Measurements from ENCODE around the gene MICAL2. TPM values are rescaled to one million over a fixed set of nuclear protein-coding genes. Genes with fewer than 3 reads are reported as not detected.

MICAL2 gene
- total and polyA plus RNA-seq, 2 of the 8 experiments (the other 6 are each of a cell fraction or from before 2014, with no cell fraction given), result 1.3 to 4.1 TPM

DNA sequence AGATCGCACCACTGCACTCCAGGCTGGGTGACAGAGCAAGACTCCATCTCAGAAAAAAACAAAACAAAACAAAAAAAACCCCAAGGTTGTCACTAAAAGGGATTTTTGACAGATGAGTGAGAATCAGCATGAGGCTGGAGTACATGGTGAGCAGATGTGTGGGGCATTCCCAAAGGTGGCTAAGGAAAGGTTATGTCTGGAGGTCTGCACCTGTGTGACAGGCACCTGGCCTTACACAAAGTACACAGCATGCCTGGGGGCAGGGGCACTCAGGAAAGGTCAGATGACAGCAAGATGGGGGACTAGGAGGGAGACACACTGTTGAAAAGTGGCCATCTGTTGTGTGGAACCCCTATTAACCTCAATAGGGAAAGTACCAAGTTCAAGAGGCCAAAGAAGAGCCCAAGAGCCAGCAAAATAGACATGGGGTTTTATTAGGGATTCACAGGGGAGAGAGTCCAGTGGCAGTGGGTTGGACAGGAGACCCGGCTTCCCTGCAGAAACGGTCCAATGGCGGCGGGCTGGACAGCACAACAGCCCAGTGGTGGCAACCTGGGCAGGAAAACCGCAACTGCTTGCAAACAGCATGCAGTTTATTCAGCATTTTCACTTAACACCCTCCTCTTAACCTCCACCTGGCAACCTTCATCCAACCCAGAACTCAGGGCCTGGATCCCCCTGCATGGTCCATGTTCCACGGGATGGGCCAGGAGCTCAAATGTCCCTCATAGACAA, 101.1 kb downstream of the MICAL2 start:
- H3K36me3 ChIP-seq (ENCODE audit: control insufficient read depth in 2 of 4, insufficient read depth in 4 of 4, low read length in 3 of 4), result no peaks in the 10 kb centered on the region
- CTCF ChIA-PET (ENCODE audit: partially characterized antibody), result interaction anchor here (0.9 to 3.2 kb wide), 6 partner anchors 9 to 164 kb away, joined by 3 to 10 read pairs (median 4); no protein-coding TSS in a partner anchor
- TF ChIP-seq MAFK (IDR thresholded peaks at IDR 0.05; ENCODE audit: low read depth, low read length), result no peak

More for the DNA sequence above, 101.1 kb downstream of the MICAL2 start:
- H3K79me2 ChIP-seq (ENCODE audit: control insufficient read depth in 1 of 2, insufficient read depth in 2 of 2, low read length in 2 of 2), result no peaks in the 10 kb centered on the region
- H2BK12ac ChIP-seq (ENCODE audit: low read depth, low read length), result no peak overlapping the region
- H2AFZ ChIP-seq (ENCODE audit: low read length), result no peak overlapping the region
- no peak overlapping the region for H4K5ac ChIP-seq (ENCODE audit: insufficient read length, low read depth, low read length)
- no peak overlapping the region for H3K4me3 ChIP-seq (ENCODE audit: extremely low read depth in 1 of 4, insufficient read depth in 2 of 4, low read depth in 3 of 4, low read length in 4 of 4)
- FAIRE-seq (no peak), DNase-seq (ENCODE audit: low read depth in 1 of 2, low spot score in 2 of 2) (no peak)
- H3K4me2 ChIP-seq (ENCODE audit: insufficient read depth in 1 of 2, low read depth in 2 of 2, low read length in 2 of 2), result no peak overlapping the region
- no peak overlapping the region for H3K56ac ChIP-seq (replicated peaks; ENCODE audit: insufficient read length, low read depth, low read length)
- H3K9ac ChIP-seq (replicated peaks in 1 of 4; ENCODE audit: extremely low read depth in 1 of 4, low read depth in 3 of 4, low read length in 3 of 4), result no peak overlapping the region
- no peaks in the 10 kb centered on the region for H3K23me2 ChIP-seq (ENCODE audit: low read depth, low read length)
- H4K20me1 ChIP-seq (replicated peaks in 1 of 2; ENCODE audit: control insufficient read depth in 1 of 2, insufficient read depth in 2 of 2, low read length in 2 of 2), result no peaks in the 10 kb centered on the region
- no peak overlapping the region for H2AK5ac ChIP-seq (ENCODE audit: low read depth, low read length)
- no peak overlapping the region for H2BK15ac ChIP-seq (ENCODE audit: low read length)
- H3K27ac ChIP-seq (ENCODE audit: low read depth, low read length), result no peak overlapping the region
- H3K4me1 ChIP-seq (replicated peaks in 1 of 4; ENCODE audit: control insufficient read depth in 3 of 4, insufficient read depth in 4 of 4, low read length in 3 of 4), result peaks cover 0 to 5% (median 0%) of the 10 kb centered on the region in 4 experiments; a peak in 2 of 7 replicates
- no peaks in the 10 kb centered on the region for H3K27me3 ChIP-seq (replicated peaks in 1 of 4; ENCODE audit: control insufficient read depth in 3 of 4, extremely low read depth in 1 of 4, insufficient read depth in 3 of 4, low read length in 3 of 4)
- H2BK5ac ChIP-seq (ENCODE audit: low read depth, low read length), result no peak overlapping the region
- no peak overlapping the region for H3K14ac ChIP-seq (ENCODE audit: insufficient read length)
- H2BK20ac ChIP-seq (ENCODE audit: low read length), result no peak overlapping the region
- H4K8ac ChIP-seq (ENCODE audit: extremely low read depth, insufficient read depth, low read length), result no peak overlapping the region
- no peak overlapping the region for H4K91ac ChIP-seq (replicated peaks; ENCODE audit: insufficient read length, low read length)
- H3K4ac ChIP-seq (replicated peaks; ENCODE audit: insufficient read length, low read depth, low read length), result no peak overlapping the region
- no peak overlapping the region for H2BK120ac ChIP-seq (replicated peaks; ENCODE audit: low read depth, low read length)
- POLR2A ChIA-PET (ENCODE audit: partially characterized antibody), result no interaction called here
- H3K18ac ChIP-seq (ENCODE audit: extremely low read depth, low read length), result no peak overlapping the region
- H3K9me3 ChIP-seq (ENCODE audit: insufficient read depth in 2 of 2, low read depth in 1 of 2, low read length in 1 of 2), result no peaks in the 10 kb centered on the region
- no peak overlapping the region for H3K23ac ChIP-seq (ENCODE audit: insufficient read length)
- WGBS, 2 experiments (ENCODE audit: extremely low coverage in 1 of 2, insufficient coverage in 1 of 2, insufficient read length in 1 of 2, insufficient replicate concordance in 2 of 2, low coverage in 1 of 2, low lambda C conversion rate in 2 of 2, missing lambda C conversion rate in 1 of 2), result 94% methylated on average over 7 of the region's 7 CpGs; no CpG with 5 or more reads in 1 of the 2 experiments
- no peaks in the 10 kb centered on the region for H3K79me1 ChIP-seq (ENCODE audit: low read depth, low read length)

Data from H1 (cell line).